HUDEP-2 (cell line): ENCODE data around the gene GALNT14.

Source experiments
- DNase-seq, 76 experiments: peaks; one replicate each; lab custom pipeline; 2025; ENCODE audit not compliant: unreplicated experiment in 76 of 76; lab: John Stamatoyannopoulos, UW

GALNT14 gene

GRCh38 chr2:31020713-31021112 lies 117.5 kb downstream of the GALNT14 start:
- no peak for DNase-seq

GRCh38 chr2:31018280-31018679 lies 120.0 kb downstream of the GALNT14 start:
- DNase-seq: no peak

GRCh38 chr2:31016648-31017047 lies 121.6 kb downstream of the GALNT14 start:
- no peak for DNase-seq

- no peak for DNase-seq
These were observed 123.7 kb downstream of the GALNT14 start for GRCh38 chr2:31014516-31014915.

- no peak for DNase-seq
These were observed 124.9 kb downstream of the GALNT14 start for GRCh38 chr2:31013301-31013700.

- no peak for DNase-seq
These were observed 125.8 kb downstream of the GALNT14 start for GRCh38 chr2:31012406-31012805.

- DNase-seq: no peak
These were observed 126.7 kb downstream of the GALNT14 start for GRCh38 chr2:31011587-31011986.

GRCh38 chr2:31008561-31009114 lies 129.6 kb downstream of the GALNT14 start:
- DNase-seq: no peak

GRCh38 chr2:31004257-31004656 lies 134.0 kb downstream of the GALNT14 start:
- no peak for DNase-seq

GRCh38 chr2:31003749-31004148 lies 134.5 kb downstream of the GALNT14 start:
- DNase-seq: no peak

GRCh38 chr2:31002537-31003150 lies 135.6 kb downstream of the GALNT14 start:
- DNase-seq: no peak

GRCh38 chr2:31000970-31001369 lies 137.3 kb downstream of the GALNT14 start:
- no peak for DNase-seq

GRCh38 chr2:30998672-30999071 lies 139.6 kb downstream of the GALNT14 start:
- DNase-seq: no peak

GRCh38 chr2:30997979-30998378 lies 140.3 kb downstream of the GALNT14 start:
- no peak for DNase-seq

- no peak for DNase-seq
These were observed 143.8 kb downstream of the GALNT14 start for GRCh38 chr2:30994227-30995056.

GRCh38 chr2:30992781-30993180 lies 145.5 kb downstream of the GALNT14 start:
- no peak for DNase-seq

GRCh38 chr2:30990671-30991070 lies 147.6 kb downstream of the GALNT14 start:
- DNase-seq: no peak

GRCh38 chr2:30990176-30990575 lies 148.1 kb downstream of the GALNT14 start:
- DNase-seq: no peak

- no peak for DNase-seq
These were observed 148.5 kb downstream of the GALNT14 start for GRCh38 chr2:30989746-30990145.

- no peak for DNase-seq
These were observed 150.7 kb downstream of the GALNT14 start for GRCh38 chr2:30987566-30987965.

- DNase-seq: no peak
These were observed 152.0 kb downstream of the GALNT14 start for GRCh38 chr2:30986231-30986580.
